CD14-positive monocyte (primary cell): ENCODE data around the gene SGK2. TPM values are rescaled to one million over a fixed set of nuclear protein-coding genes. Genes with fewer than 3 reads are reported as not detected.

Experiments used
- DNase-seq, 3 donors: peaks; one replicate each; pipeline ENCODE4 v3.0.0-alpha.2; 2011 to 2022
- H2AFZ ChIP-seq: 2 replicates; pipeline ENCODE4 v1.6.0; 2012; ENCODE audit warnings: mild to moderate bottlenecking, low read depth, low read length, inconsistent platforms; ENCODE audit not compliant: insufficient read depth, poor library complexity, severe bottlenecking
- H3K27ac ChIP-seq, 2 donors: 1 replicate in 1 of 2; 2 replicates in 1 of 2; pipeline ENCODE4 v1.5.1; 2012 to 2013; ENCODE audit warnings: low read length in 2 of 2, control low read depth in 1 of 2, inconsistent platforms in 1 of 2, low read depth in 1 of 2, mild to moderate bottlenecking in 1 of 2
- H3K27me3 ChIP-seq, 2 donors: one replicate each; pipeline versions ENCODE4 v1.6.0 to v1.6.1; 2011 to 2013; ENCODE audit warnings: low read length in 2 of 2; ENCODE audit not compliant: control insufficient read depth in 2 of 2, insufficient read depth in 2 of 2
- H3K36me3 ChIP-seq, 2 donors: replicated peaks in 1 of 2; 1 replicate in 1 of 2; 2 replicates in 1 of 2; pipeline versions ENCODE4 v1.5.1 to v1.6.1; 2012 to 2013; ENCODE audit warnings: low read length in 2 of 2, control low read depth in 1 of 2, inconsistent platforms in 1 of 2, mild to moderate bottlenecking in 1 of 2; ENCODE audit not compliant: insufficient read depth in 2 of 2, control insufficient read depth in 1 of 2
- H3K4me1 ChIP-seq, 2 donors: 1 replicate in 1 of 2; 2 replicates in 1 of 2; pipeline versions ENCODE4 v1.5.1 to v1.6.1; 2012 to 2013; ENCODE audit warnings: low read length in 2 of 2, control low read depth in 1 of 2, inconsistent platforms in 1 of 2, mild to moderate bottlenecking in 1 of 2, moderate library complexity in 1 of 2; ENCODE audit not compliant: insufficient read depth in 2 of 2, control insufficient read depth in 1 of 2
- H3K4me2 ChIP-seq: replicated peaks from 2 replicates; pipeline ENCODE3; 2012; ENCODE audit warnings: low read length, moderate library complexity, mild to moderate bottlenecking; ENCODE audit not compliant: poor library complexity, severe bottlenecking; ENCODE audit errors: extremely low read depth
- H3K4me3 ChIP-seq, 3 experiments: fragments of 200-600 bp in 1 of 3; sonication (generic) in 1 of 3; replicated peaks in 1 of 3; 1 replicate in 2 of 3; 2 replicates in 1 of 3; pipeline ENCODE4 v1.5.1; 2011 to 2013; ENCODE audit warnings: low read length in 3 of 3, mild to moderate bottlenecking in 3 of 3, control low read depth in 2 of 3, low read depth in 2 of 3, inconsistent platforms in 1 of 3, moderate library complexity in 1 of 3
- H3K79me2 ChIP-seq: 2 replicates; pipeline ENCODE4 v1.6.0; 2012; ENCODE audit warnings: mild to moderate bottlenecking, control low read depth, inconsistent platforms, low read length, moderate library complexity; ENCODE audit not compliant: insufficient read depth
- H3K9ac ChIP-seq: 2 replicates; pipeline ENCODE4 v1.6.0; 2017; ENCODE audit warnings: low read length, mild to moderate bottlenecking; ENCODE audit not compliant: insufficient read depth, poor library complexity, severe bottlenecking
- H3K9me3 ChIP-seq, 2 donors: replicated peaks in 1 of 2; 1 replicate in 1 of 2; 2 replicates in 1 of 2; pipeline versions ENCODE4 v1.5.1 to v1.6.1; 2012 to 2013; ENCODE audit warnings: low read length in 2 of 2, control low read depth in 1 of 2; ENCODE audit not compliant: control insufficient read depth in 1 of 2, insufficient read depth in 1 of 2
- H4K20me1 ChIP-seq: 2 replicates; pipeline ENCODE4 v1.6.0; 2012; ENCODE audit warnings: mild to moderate bottlenecking, low read length, control low read depth, moderate library complexity; ENCODE audit not compliant: insufficient read depth
- H3K27ac Mint-ChIP-seq, 7 donors: one replicate each; pipeline ENCODE4 v1.8.0; 2020; ENCODE audit warnings: mild to moderate bottlenecking in 7 of 7, mixed read lengths in 7 of 7, moderate library complexity in 6 of 7, inconsistent platforms in 2 of 7
- H3K27me3 Mint-ChIP-seq, 3 donors: one replicate each; pipeline ENCODE4 v1.8.0; 2021 to 2022; ENCODE audit warnings: low read depth in 3 of 3, mild to moderate bottlenecking in 3 of 3, mixed read lengths in 3 of 3, moderate library complexity in 3 of 3, inconsistent platforms in 1 of 3
- H3K36me3 Mint-ChIP-seq, 2 donors: one replicate each; pipeline ENCODE4 v1.8.0; 2020; ENCODE audit warnings: mixed read lengths in 2 of 2, inconsistent platforms in 1 of 2, mild to moderate bottlenecking in 1 of 2
- H3K4me1 Mint-ChIP-seq: one replicate; pipeline ENCODE4 v1.8.0; 2020; ENCODE audit warnings: mild to moderate bottlenecking, mixed read lengths
- H3K4me3 Mint-ChIP-seq, 2 donors: one replicate each; pipeline ENCODE4 v1.8.0; 2020; ENCODE audit warnings: mild to moderate bottlenecking in 2 of 2, mixed read lengths in 2 of 2, moderate library complexity in 1 of 2
- H3K9me3 Mint-ChIP-seq, 7 donors: one replicate each; pipeline ENCODE4 v1.8.0; 2020 to 2022; ENCODE audit warnings: mixed read lengths in 7 of 7, mild to moderate bottlenecking in 6 of 7, moderate library complexity in 6 of 7, inconsistent platforms in 2 of 7
- CTCF ChIP-seq: fragments of 200-600 bp; IDR thresholded peaks from one replicate; pipeline ENCODE4 v1.8.0; 2022; ENCODE audit warnings: antibody characterized with exemption, mild to moderate bottlenecking
- WGBS: methylation state at CpG from one replicate; pipeline ENCODE4 v1.1.5; 2013; ENCODE audit warnings: missing lambda C conversion rate; ENCODE audit not compliant: insufficient coverage; 5-methylcytosine and 5-hydroxymethylcytosine counted together
- intact Hi-C, 2 donors: fragments of 100-400 bp; cut with micrococcal nuclease; formaldehyde crosslinking; loops; one replicate each; pipeline versions ENCODE4 v1.15.0 to v1.15.1; 2023
- polyA plus RNA-seq, 3 donors: library from polyadenylated mRNA; depleted of rRNA in 1 of 3; unstranded in 2 of 3; stranded (reverse) in 1 of 3; fragments of 300-500 nt in 2 of 3; fragments of >200 nt in 1 of 3; fragmentation: Illumina TruSeq in 2 of 3; gene quantifications; 1 replicate in 2 of 3; 2 replicates in 1 of 3; pipeline ENCODE4 v1.2.3, GENCODE V29; 2012 to 2021

The SGK2 gene
- polyA plus RNA-seq, 3 donors = 0.17 TPM; not detected in 2

DNA sequence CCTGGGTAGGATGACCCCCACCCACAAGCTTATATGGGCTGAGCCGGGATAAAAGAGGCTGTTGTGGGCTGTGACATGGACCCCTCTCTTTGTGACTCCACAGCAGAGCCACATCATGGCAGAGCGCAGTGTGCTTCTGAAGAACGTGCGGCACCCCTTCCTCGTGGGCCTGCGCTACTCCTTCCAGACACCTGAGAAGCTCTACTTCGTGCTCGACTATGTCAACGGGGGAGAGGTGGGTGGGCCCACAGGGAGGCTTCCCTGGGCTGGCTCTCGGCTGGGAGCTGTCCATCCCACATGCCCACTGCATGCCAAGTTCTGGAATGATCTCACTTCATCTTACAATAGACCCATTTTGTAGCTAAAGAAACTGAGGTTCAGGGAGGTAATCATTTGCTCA, 10.5 kb downstream of the SGK2 start:
- no peaks in the 10 kb centered on the region for H3K9me3 ChIP-seq

DNA sequence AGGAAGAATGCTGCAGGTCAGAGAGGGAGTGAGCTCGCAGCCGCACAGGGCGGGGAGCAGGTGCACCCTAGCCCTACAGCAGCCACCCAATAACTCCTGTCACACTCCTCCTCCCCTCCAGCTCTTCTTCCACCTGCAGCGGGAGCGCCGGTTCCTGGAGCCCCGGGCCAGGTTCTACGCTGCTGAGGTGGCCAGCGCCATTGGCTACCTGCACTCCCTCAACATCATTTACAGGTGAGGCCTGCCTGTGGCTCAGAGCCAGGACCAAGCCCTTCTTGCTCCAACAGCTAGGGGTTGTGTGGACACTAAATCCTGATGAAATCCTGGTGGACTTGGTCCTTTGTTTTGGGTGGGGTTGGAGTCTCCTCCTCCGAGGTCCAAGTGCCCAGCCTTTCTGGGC, 11.7 kb downstream of the SGK2 start:
- 95% methylated on average over 7 of the region's 10 CpGs for WGBS
- no peak overlapping the region for H3K4me3 Mint-ChIP-seq

More for the DNA sequence above, 10.5 kb downstream of the SGK2 start:
- TF ChIP-seq CTCF = no peak
- H3K4me3 ChIP-seq = no peak overlapping the region
- H3K4me2 ChIP-seq = no peak overlapping the region
- 98% methylated on average over 8 of the region's 10 CpGs for WGBS
- no peak for DNase-seq
- Mint-ChIP-seq H3K27me3 (peaks cover 0 to 1% (median 1%) of the 10 kb centered on the region in 3 donors), H3K4me1 (peaks cover 6% of the 10 kb centered on the region), H3K9me3 (no peaks in the 10 kb centered on the region), H3K27ac (no peak overlapping the region), H3K36me3 (no peaks in the 10 kb centered on the region), H3K4me3 (no peak overlapping the region)
- H3K4me1 ChIP-seq = no peaks in the 10 kb centered on the region
- H4K20me1 ChIP-seq = no peaks in the 10 kb centered on the region
- no peak overlapping the region for H2AFZ ChIP-seq
- intact Hi-C loops = no loop called here
- H3K27me3 ChIP-seq = no peaks in the 10 kb centered on the region
- no peaks in the 10 kb centered on the region for H3K36me3 ChIP-seq
- H3K79me2 ChIP-seq = no peaks in the 10 kb centered on the region
- H3K9ac ChIP-seq = no peak overlapping the region
- no peak overlapping the region for H3K27ac ChIP-seq

More for the DNA sequence above, 11.7 kb downstream of the SGK2 start:
- peak overlapping the region in 1 of 7 donors; percentile 60 for H3K27ac Mint-ChIP-seq
- no peaks in the 10 kb centered on the region for H3K36me3 Mint-ChIP-seq
- Histone ChIP-seq H3K27ac (no peak overlapping the region), H3K4me3 (no peak overlapping the region), H3K79me2 (no peaks in the 10 kb centered on the region), H3K27me3 (no peaks in the 10 kb centered on the region), H3K4me2 (no peak overlapping the region), H4K20me1 (no peaks in the 10 kb centered on the region), H3K4me1 (no peaks in the 10 kb centered on the region), H3K9me3 (no peaks in the 10 kb centered on the region), H3K36me3 (no peaks in the 10 kb centered on the region), H3K9ac (no peak overlapping the region), H2AFZ (no peak overlapping the region)
- no peak for TF ChIP-seq CTCF
- no peak for DNase-seq
- peaks cover 0 to 1% (median 1%) of the 10 kb centered on the region in 3 donors for H3K27me3 Mint-ChIP-seq
- intact Hi-C loops = no loop called here
- peaks cover 6% of the 10 kb centered on the region for H3K4me1 Mint-ChIP-seq
- no peaks in the 10 kb centered on the region for H3K9me3 Mint-ChIP-seq
